Stimulated activated CD8-positive, alpha-beta memory T cell treated with anti-CD3 and anti-CD28 coated beads, Interleukin-12 subunit alpha, Interleukin-12 subunit beta, amount 100 ng/mL, for 4 hours (primary cell): ENCODE data around the gene CELSR3.

Experiments
- DNase-seq: peaks from one replicate; pipeline ENCODE4 v3.0.0-alpha.2; 2020; ENCODE audit warnings: low read depth

CELSR3 gene

GRCh38 chr3:48687220-48687678 is 24.6 kb upstream of the CELSR3 start:
- no peak for DNase-seq

DNA sequence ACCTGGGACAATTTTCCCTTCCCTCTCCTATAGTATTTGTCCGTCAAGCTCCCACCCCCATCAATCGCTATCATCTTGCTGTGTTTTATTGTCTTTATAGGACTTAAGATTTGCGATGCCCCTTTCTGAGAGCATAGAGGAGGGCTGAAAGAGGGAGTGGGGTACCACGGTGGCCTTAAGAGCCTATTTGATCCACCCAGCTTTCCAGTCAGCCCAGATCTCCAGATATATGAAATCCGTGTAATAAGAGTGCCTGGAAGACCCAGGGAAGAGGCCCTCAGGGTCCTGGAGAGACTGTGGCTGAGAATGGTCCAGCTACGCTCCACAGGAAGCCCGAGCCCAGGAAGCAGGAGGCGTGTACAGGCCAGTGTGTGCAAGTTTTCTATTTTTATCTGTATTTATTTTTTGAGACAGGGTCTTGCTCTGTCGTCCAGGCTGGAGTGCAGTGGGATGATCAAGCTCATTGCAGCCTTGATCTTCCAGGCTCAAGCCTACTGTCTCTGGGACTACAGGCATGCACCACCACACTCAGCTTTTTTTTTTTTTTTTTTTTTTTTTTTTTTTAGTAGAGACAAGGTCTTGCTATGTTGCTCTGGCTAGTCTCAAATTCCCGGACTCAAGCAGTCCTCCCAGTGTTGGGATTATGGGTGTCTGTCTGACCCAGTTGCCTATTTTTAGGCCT is 24.0 kb upstream of the CELSR3 start:
- no peak for DNase-seq

- DNase-seq = peak; percentile 86
These were observed 23.2 kb upstream of the CELSR3 start, which contains the start of gene NCKIPSD for GRCh38 chr3:48685603-48686511. TSS of gene NCKIPSD (minus strand) at chr3:48685915. CDS start at chr3:48685807, 108 bp downstream.

DNA sequence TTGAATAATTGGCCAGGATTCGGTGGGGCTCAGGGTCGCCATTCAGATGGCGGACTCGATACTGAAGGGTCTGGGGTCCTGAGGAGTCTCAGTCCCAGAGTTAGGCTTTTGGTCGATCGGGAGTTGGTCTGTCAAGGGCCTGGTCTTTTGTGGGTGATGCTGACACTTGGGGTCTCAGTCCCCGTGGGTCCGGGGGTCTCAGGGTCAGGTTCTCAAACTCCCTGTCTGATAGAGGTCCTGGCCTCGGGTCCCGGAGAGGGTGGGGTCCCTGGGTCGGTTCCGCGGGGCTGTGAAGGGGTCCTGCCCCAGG is 22.6 kb upstream of the CELSR3 start:
- DNase-seq = no peak

- DNase-seq = no peak
These were observed 21.9 kb upstream of the CELSR3 start for GRCh38 chr3:48684480-48685143.

DNA sequence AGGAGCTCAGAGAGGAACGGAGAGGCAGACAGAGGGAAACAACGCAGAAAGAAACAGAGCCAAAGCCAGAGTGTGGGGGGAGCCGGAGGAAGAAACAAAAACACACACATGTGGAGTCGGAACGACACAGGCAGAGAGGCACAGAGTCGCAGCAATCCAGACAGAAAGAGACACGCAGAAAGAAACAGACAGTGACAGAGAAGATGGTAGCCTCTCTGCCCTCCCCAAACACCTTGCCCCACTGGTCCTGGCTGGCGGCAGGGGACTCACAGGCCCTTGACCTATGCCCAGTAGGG is 21.3 kb upstream of the CELSR3 start:
- DNase-seq = no peak

GRCh38 chr3:48682786-48683185 is 20.1 kb upstream of the CELSR3 start:
- DNase-seq = no peak

- DNase-seq = no peak
These were observed 19.4 kb upstream of the CELSR3 start for GRCh38 chr3:48681974-48682610.

DNA sequence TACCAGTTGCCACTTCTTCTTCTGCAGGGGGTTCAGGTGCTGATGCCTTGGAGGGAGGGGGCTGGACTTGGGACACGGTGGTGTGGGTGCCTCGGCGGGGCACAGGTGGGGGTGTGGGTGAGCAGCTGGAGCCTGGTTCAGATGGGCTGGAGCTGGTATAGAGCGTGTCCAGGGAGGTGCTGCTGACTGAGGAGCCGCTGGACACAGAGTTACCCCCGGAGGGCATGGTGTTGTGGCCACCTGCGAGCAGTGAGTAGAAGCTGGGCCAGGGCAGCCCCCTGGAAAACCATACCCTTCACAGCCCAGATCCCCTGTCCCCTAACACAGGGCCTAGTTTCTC is 18.8 kb upstream of the CELSR3 start:
- no peak for DNase-seq

DNA sequence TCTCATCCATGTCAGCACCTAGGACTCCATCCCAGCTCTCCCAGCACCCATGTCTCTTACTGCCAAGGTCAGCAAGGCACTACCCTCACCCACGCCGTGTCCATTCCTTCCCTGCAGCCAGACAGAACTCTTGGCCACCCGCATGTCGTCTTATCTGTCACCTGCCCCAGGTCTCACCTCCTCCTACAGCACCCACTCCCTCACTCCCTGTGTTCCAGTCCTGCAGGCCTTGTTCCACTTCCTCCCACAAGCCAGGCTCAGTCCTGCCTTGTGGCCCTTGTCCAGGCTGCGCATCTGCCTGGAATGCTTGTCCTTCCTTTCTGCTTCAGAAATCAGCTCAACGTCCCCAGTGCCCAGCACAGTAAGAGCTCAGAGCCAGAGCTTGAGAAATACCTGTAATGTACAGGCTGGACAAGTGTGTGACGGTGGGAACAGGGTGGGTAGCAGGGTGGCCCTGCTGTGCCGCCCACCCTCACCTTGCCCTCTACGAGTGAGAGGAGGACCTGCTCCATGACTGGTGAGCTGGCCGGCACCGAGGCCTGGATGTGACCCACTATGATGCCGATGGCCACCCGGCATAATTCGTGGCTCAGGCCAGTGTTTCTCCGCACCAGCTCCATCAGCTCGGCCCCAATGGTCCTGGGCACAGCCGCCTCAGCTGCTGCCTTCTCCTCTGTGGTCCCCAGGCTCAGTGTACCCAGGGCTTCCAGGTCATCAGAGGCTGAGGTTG is 18.3 kb upstream of the CELSR3 start:
- DNase-seq = no peak

GRCh38 chr3:48679411-48680391 is 17.0 kb upstream of the CELSR3 start:
- no peak for DNase-seq

DNA sequence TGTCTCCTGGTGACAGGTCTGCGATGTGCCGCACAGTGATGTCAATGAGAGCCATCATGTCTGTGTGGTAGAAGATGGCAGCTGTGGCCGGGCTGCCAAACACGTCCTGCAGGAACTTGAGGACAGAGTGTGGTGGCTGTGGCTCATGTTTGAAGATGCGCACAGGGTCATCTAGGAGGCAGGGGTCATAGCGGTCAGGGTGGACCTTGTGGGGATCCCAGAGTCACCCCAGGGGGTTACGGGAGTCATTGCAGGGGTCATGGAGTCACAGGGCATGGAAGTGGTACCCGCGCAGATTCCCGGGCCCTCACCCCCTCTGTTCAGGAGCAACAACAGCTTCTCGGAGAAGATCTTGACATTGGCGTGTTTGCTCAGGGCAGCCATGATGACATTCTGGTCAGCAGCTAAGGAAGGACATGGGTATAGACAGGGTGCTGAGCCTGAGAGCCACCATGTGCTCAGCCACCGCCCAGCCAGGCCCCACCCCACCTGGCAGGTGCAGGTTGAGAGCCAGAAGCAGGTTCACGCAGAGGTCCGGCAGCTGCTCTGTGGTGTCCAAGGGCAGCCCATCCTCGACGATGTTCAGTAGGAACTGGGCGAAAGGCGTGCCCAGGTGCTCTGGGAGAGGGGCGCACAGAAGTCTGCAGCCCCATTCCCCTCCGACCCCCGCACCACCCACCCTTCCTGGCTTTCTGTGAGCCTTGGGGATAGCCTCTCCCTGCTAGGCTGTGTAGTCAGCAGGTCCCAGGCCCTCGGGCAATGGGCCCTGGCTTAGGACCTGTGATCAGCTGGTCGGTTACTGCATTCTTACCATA is 16.1 kb upstream of the CELSR3 start:
- no peak for DNase-seq

DNA sequence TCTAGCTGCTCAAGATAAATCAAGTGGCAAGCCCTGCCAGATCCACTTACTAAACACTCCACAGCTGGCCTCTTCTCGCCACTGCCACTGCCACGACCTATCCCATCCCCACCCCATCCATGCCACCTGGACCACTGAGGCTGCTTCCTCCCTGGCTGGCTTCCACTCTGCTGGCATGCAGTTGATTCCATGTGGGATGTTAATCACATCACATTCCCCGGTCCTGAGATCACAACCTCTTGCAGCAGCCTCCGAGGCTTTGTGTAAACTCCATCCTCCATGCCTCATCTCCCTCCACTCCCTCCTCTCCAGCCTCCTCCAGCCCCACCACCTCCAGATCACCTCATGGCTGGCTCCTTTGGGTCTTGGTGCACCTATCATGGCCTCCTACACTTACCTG is 15.4 kb upstream of the CELSR3 start:
- no peak for DNase-seq

DNA sequence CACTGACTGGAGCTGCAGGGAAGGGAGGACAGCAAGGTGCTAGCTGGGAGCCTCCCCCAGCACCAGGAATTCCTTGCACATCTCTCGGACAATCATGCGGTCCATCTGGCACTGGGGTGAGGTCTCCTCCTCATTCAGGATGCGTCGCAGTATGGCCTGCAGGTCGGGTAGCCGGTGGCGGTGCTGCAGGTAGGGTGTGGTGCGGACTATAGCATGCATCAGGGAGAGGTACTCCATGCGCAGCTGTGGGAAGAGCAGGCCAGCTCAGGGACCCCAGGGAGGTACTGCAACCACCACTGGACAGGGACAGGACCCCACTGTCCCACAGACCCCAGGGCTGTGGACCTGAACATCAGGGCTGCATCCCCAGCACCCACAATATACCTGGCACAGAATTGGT is 11.8 kb upstream of the CELSR3 start:
- no peak for DNase-seq

- DNase-seq = no peak
These were observed 9.8 kb upstream of the CELSR3 start for GRCh38 chr3:48672522-48672921.

GRCh38 chr3:48664929-48665328 is 2.2 kb upstream of the CELSR3 start:
- DNase-seq = no peak

DNA sequence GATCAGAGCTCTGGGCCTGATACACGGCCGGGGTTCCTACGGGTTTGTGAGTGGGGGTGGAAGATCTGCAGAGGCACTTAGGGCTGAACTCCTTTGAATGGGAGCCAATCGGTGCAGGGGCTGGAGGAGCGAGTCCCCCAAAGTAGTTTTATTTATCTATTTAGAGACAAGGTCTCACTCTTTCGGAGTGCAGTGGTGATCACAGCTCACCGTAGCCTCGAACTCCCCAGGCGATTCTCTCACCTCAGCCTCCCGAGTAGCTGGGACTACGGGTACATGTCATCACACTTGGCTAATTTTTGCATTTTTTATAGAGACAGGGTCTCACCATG is 1.6 kb upstream of the CELSR3 start:
- DNase-seq = no peak

DNA sequence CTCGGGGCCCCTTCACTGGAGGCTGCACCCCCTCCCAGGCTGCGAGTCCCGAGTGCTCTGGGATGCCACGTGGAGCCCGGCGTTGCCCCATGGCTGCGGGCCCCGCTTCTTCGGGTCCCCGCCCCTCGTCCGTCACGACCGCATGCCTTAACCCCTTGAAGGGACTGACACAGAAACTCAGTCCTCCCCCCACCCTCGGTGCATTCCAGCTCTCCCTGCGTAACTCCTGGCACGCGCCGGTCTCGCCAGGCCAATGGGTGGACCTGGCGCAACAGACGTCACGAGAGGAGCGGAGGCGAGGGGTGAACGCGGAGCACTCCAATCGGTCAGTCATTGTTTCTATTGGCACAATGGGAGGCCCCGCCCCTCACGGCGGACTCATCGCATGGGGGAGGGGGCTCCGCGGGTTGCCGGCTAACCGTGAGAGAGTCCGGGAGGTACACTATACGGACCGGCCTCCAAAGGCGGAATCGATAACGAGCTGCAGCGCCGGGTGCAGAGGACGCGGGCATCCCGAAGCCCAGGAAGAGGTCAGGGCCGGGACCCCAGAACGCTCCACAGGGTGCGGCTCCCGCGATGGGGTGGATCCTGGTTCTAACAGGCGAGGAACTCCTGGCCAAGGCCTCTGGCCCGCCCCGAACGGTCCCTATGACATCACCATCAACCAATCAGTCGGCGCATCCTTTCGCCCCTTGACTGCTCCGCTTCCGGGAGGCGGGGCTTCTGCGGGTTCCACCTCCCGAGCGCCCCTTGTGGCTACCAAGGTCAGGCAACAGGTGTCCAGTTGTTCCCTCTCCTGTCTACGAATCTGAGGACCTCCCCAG is 1.0 kb upstream of the CELSR3 start:
- DNase-seq = peak; percentile 58

DNA sequence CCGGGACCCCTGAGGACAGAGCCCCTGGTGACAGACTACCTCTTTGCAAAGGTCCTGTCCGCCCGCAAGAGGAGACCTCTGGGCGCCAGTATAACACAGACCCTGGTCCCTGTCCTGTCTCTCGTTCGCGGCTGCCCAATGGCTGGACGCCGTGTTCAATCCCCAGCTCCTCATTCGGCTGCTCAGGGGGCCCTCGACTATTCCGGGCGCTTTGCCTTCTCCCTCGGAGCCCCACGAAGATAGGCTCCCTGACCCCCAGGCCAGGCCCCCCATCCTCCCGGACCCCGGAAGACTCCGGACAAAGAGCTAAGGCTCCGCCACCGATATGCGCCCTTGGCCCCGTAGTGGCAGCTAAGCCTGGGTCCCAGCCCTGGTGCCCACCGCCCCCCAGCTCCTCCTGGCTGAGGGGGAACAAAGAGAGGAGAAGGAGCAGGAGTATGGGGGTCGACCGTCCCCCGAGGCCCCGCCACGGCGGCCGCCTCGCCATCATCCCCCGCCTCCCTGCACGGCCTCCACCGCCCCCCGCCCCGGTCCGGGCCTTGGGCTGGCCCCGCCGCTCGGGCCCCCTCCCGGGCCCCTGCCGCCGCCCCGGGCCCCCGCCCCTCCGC is 437 bp downstream of the CELSR3 start:
- DNase-seq = no peak
